LNCAP (cell line): ENCODE data around the gene GPR149.

Source experiments
- CTCF ChIP-seq: fragments of 450-650 bp; IDR thresholded peaks from 2 replicates; pipeline ENCODE4 v1.5.1; 2017; ENCODE audit warnings: mild to moderate bottlenecking

Gene GPR149

GRCh38 chr3:154310840-154311239, 119.2 kb downstream of the GPR149 start:
- TF ChIP-seq CTCF = no peak

GRCh38 chr3:154307363-154307762, 122.6 kb downstream of the GPR149 start:
- TF ChIP-seq CTCF = no peak

GRCh38 chr3:154304936-154305335, 125.1 kb downstream of the GPR149 start:
- no peak for TF ChIP-seq CTCF

GRCh38 chr3:154304116-154304786, 125.7 kb downstream of the GPR149 start:
- no peak for TF ChIP-seq CTCF

GRCh38 chr3:154301561-154301960, 128.4 kb downstream of the GPR149 start:
- TF ChIP-seq CTCF = no peak

- TF ChIP-seq CTCF = no peak
These were observed 136.0 kb downstream of the GPR149 start for GRCh38 chr3:154294016-154294415.

- no peak for TF ChIP-seq CTCF
These were observed 139.8 kb downstream of the GPR149 start for GRCh38 chr3:154290187-154290586.
